HG03159 (cell line): ENCODE results near the gene DGKD.

ENCODE experiments used
- ATAC-seq: cut with Tn5 transposase; IDR thresholded peaks from one replicate; pipeline ENCODE4 v1.9.1; 2021; ENCODE audit warnings: mild to moderate bottlenecking, moderate library complexity; ENCODE audit not compliant: unreplicated experiment

Gene DGKD

GRCh38 chr2:233470839-233471238 lies 116.5 kb downstream of the DGKD start:
- no peak for ATAC-seq

GRCh38 chr2:233471291-233472035 lies 117.2 kb downstream of the DGKD start:
- no peak for ATAC-seq

DNA sequence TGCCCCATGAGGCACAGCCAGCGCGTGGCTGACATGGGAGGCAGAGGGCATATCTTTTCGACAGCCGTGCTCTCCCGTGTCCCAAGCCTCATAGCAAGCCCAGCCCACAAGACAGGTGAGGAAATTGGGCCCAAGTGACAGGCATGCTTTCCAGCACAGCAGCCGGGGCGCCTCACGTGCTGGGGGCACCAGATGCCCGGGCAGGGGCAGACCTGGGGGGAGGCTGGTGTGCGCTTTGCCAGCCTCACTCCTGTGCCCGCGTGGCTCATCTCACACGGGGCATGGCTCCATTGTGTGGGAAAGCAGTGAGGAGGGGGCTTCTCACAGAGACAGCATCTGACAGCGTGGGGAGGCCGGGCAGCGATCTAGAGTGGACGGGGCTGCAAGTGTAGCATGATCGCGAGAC lies 119.1 kb downstream of the DGKD start:
- no peak for ATAC-seq

GRCh38 chr2:233473878-233474277 lies 119.6 kb downstream of the DGKD start:
- no peak for ATAC-seq

GRCh38 chr2:233474308-233475160 lies 120.2 kb downstream of the DGKD start:
- ATAC-seq, result no peak

DNA sequence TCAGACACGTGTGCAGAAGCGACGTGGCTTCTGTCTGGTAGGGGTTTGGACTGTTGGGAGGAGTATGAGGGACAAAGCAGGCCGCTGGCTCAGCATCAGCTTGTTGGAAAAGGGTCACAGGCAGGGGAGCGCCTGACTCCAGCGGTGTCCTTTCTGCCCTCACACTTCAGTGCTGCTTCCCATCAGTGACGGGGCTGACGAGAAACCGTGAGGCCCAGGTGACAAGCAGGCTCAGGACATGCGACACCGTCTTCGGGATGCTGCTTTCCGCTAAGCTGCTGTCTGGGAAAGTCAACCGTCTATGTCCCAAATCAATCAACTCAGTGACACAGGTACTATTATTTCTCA lies 121.7 kb downstream of the DGKD start:
- ATAC-seq, result no peak

DNA sequence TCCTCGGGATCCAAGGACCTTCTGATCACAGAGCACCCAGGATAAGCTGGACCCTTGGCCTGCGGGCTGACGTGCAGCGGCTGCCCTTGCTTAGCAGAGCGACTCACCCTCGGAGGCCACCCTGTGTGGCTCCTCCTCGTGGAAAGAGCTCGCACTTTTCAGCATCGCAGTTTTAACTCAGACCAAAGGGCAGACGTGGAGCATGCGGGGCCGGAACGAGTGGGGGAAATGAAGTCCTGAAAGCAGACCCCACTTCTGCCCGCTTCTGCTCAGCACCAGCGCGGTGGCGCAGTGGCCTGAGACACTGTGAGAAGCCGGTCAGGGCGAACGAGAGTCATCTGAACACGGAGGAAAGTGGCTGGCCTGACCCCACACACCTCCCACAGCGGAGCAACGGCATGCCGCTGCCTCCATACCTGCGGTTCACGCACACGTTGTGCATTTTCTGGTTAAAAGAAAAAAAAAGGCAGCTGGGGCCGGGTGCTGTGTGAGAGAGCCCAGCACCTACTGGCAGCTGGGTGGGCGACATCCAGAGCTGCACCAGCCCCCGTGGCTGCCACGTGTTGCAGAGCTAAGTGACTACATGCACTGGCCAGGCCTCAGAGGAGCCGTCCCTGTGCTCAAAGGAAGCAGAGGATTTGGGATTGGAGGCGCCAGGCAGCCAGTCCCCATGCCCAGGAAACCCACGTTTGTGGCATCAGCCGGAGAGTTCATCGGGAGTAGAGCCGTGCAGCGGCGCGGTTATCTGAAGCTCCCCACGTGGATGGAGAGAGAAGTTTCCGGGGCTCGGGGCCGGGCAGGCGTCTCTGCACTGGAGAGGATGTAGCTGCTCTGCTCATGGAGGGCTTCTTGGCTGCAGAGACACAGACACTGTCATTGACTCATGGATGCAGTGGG lies 122.6 kb downstream of the DGKD start:
- no peak for ATAC-seq

DNA sequence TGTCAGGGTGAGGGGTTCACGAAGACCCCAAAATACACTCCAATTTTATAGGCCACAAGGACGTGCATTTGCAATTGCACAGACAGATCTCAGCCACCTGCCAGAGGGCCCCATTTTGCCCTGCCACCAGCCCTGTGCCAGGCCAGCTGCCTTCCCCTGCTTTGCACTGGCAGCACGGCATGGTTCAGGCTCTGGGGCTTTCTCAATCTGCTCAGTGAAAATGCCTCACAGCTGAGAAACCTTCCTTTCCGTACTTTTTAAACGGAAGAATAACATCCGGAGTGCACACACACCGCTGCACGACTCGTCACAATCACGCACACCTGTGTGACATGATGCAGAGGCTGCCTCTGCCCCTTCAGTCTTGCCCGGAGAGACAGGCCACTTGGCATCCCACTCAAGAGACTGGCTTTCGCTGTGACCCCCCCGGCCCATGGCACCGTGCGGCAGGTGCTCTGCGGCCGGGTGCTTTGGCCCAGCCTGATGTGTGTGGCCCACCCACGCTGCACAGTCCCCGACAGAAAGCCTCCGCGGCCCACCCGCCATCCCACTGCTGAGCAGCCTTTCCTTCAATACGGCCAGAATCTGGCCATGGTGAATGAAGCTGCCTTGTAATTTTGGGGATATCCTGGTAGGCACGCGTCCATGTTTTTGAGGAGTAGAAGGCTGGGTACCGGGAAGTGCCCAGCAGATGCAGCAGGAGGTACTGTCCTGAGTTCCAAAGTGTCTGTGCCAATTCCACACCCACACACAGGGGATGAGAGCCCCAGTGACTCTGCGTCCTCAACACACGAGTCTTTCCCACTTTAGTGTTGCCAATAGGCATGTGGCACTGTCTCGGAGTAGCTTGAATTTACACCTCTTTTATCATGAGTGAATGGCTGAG lies 123.5 kb downstream of the DGKD start:
- no peak for ATAC-seq

- no peak for ATAC-seq
Observed at GRCh38 chr2:233479616-233480489, 125.6 kb downstream of the DGKD start.

DNA sequence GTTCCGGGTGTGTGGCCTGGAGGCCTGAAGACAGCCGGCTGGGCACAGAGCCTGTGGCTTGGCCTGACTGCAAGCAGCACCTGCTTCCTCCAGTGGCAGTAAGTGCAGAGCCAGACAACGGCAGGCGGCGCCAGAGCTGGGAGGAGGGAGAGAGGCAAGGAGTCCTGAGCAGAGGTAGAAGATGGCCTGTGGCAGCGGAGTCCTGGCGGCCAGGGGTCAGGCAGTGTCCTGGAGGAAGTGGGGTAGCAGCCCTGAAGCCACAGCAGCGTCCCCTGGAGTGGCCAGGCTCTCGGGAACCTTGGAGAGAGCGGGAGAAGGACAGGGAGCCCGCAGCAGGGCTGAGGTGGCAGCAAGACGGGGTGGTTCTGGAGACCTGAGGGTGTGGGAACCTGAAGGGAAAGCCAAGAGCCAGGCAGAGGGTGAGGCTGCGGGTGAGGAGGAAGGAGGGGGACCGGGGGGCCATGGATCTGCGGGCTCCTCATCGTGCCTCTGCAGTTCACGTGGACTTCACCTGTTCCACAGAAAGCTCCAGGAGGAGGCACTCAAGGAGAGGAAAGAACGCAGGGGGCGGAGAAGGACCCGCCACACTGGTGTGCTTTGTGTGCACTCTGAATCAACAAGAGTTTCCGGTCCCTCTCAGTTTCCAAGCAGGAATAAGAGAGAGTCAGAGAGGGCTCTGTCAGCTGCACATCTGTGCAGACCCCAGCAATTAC lies 126.4 kb downstream of the DGKD start:
- no peak for ATAC-seq

DNA sequence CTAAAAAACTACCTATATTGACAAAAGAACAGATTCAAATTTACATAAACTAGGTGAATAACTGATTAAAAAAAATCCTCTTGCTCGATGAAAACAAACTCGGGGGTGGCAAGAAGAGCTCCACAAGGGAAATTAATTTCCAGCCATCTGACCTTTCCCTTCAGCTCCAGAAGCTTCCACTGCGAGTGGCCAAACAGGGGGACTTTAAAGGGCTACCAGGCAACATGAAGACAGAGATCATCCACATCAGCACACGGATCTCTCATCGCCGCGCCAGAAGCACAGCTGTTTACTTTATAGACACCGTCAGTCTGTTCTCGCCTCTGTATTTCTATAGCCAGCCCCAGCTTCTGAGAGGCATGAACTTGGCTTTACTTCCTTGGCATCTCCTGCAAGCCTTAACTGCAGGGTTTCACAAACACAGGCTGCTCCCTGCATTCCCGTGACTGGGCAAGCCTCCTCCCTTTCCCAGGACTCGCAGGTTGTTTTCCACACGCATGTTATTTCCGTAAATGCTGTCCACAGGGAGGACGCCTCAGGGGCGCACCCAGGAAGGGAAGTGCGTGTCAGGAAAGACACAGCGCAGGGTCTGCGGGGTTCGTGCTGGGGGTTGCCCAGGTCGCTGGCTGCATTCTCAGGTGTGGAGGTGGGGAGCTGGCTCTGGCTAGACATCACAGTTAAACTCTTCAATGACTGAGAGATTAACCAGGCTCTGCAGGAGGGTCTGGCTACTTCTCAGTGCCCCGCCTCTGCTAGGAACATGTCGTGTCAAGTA lies 127.3 kb downstream of the DGKD start:
- ATAC-seq, result no peak

DNA sequence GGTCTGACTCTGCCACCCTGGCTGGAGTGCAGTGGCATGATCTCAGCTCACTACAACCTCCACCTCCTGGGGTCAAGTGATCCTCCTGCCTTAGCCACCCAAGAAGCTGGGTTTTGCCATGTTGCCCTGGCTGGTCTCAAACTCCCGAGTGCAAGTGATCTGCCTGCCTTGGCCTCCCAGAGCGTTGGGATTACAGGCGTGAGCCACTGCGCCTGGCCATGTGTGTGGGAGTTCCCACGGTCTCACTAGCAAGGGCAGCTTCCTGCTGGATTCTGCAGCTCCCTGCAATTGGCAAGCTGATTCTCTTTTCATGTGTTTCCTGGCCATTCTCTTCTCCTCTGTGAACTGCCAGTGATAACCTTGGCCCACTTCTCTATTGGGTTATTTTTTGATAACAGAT lies 128.3 kb downstream of the DGKD start:
- ATAC-seq, result no peak

DNA sequence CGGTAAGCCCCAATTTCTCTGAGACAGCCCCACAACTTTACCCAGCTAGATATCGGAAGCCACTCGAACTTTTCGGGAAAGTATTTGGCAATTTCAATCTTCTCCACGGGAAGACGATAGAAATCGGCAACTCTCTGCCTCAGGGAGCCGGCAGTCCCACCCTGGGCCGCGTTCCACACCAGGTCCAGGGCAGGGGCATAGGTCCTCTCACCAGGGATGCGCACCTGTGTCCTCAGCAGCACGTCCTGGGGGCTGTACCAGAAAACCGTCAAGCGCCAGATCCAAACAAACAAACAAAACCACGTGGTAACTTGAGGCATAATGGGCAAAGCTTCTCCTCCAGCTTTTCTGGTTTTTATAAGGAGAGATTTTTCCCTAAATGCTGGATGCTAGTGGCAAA lies 131.4 kb downstream of the DGKD start:
- no peak for ATAC-seq

DNA sequence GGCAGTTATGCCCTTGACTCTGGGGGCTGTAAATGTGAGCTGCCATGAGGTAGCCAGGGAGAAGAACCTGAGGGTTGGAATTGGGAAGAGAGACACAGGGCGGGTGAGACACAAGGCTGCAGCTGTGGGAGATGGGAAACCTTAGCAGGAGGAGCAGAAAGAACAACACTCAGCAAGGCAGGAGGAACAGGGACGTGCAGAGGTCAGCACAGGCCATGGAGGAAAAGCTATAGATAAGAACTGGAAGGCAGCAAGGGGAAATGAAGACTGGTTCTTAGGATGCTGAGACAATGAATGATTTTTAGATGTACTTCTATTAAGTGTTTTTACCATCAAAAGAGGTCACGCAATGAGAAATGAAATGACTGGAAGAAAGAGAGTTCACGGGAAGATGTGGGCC lies 132.1 kb downstream of the DGKD start:
- no peak for ATAC-seq

DNA sequence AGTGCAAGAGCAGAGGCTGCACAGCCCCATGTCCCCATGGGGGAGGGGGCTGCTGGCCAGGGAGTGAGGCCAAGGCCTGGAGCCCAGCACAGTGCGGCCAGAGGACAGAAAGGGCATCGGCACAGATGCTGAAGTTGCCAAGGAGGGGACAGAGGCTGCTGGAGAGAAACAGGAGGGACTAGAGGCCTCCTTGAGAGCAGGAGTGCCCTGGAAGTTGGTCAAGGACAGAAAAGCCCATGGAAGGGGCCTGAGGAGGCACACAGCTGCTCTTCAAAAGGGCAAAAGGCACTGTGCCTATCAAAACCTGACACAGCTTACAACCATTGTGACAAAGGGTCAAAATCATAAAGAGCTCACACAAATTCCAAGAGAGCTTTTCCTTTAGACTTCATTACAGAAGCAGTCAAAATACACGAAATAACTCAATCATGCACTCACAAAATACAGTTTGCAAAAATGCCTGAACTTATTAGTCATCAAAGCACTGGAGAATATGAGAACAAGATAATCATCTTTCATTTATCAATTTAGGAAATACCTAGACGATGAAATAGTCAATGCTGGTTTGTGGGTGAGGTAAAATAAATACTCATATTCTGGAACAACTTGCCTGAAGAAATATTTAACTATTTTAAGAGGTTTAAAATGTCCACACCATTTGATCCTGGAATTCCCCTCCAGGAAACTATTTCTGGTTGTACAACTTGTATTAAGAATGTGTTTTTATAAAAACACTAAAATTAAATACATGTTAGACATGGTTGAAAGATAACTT lies 132.7 kb downstream of the DGKD start:
- no peak for ATAC-seq

DNA sequence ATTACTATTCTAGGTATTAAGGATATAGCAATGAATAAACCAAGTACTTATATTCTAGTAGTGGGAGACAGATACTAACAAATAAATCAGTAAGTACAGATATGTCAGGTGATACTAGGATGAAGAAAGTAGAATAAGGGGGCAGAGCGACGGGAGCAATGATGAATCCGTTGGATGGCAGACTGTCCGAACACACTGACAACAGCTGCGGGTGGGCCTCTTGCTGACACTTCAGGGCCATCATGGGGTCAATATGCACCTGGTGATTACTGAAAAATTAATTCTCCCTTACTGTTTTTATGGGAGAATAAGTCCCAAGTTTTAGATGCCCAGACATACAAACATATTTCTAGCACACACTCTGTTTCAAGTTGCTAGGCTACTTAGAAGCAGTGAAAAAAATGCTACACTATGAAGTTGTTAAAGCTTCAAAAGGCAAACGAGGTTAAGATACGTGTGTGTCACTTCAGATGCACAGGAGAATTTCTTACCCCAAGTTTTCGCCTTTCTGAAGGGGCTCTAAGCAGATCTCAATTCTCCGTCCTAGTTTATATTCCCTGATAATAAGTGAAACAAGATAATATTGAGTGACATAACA lies 133.6 kb downstream of the DGKD start:
- ATAC-seq, result no peak

- ATAC-seq, result no peak
Observed at GRCh38 chr2:233489143-233489542, 134.8 kb downstream of the DGKD start.
